OCI-LY7 (cell line): ENCODE results near the gene ADD3. TPM values are rescaled to one million over a fixed set of nuclear protein-coding genes. Genes with fewer than 3 reads are reported as not detected.
A peak's percentile ranks its signal among the peaks of the same experiment; 100 is the strongest.

Experiments used
- BruUV-seq: library from RNA; stranded (reverse); fragments of 400-500 nt; replicated peaks from 2 replicates; lab custom pipeline; 2021; lab: Mats Ljungman, UMichigan
- CTCF ChIA-PET: fragments of 300-600 bp; sonication (Branson Sonifier 250); formaldehyde crosslinking; loops from one replicate; lab custom pipeline; 2022; ENCODE audit warnings: antibody characterized with exemption; ENCODE audit not compliant: unreplicated experiment; lab: Charles Lee
- POLR2A ChIA-PET: fragments of 300-600 bp; sonication (Branson Sonifier 250); formaldehyde crosslinking; loops from one replicate; lab custom pipeline; 2022; ENCODE audit warnings: antibody characterized with exemption; lab: Charles Lee
- DNase-seq: peaks from one replicate; pipeline ENCODE4 v3.0.0-alpha.2; 2015; ENCODE audit warnings: low spot score
- H2AFZ ChIP-seq: fragments of 200-600 bp; sonication (generic), shearing (Covaris generic); 2 replicates; pipeline ENCODE4 v1.6.1; 2014; ENCODE audit warnings: mild to moderate bottlenecking, antibody characterized with exemption, low read length, moderate library complexity
- H3K27ac ChIP-seq: fragments of 200-600 bp; sonication (generic); 2 replicates; pipeline ENCODE4 v1.5.1; 2014; ENCODE audit warnings: mixed run types, low read depth, mild to moderate bottlenecking, moderate library complexity, low read length, inconsistent platforms; ENCODE audit not compliant: poor library complexity, severe bottlenecking
- H3K36me3 ChIP-seq: fragments of 200-600 bp; sonication (generic); 2 replicates; pipeline ENCODE4 v1.6.1; 2014; ENCODE audit warnings: mild to moderate bottlenecking, antibody characterized with exemption, low read length, moderate library complexity, mixed read lengths; ENCODE audit not compliant: insufficient read depth
- H3K4me1 ChIP-seq: fragments of 200-600 bp; sonication (generic); 2 replicates; pipeline ENCODE4 v1.5.1; 2014; ENCODE audit warnings: mild to moderate bottlenecking, low read length; ENCODE audit not compliant: insufficient read depth, poor library complexity, severe bottlenecking
- H3K4me2 ChIP-seq: fragments of 200-600 bp; sonication (generic); 2 replicates; pipeline ENCODE4 v1.6.1; 2014; ENCODE audit warnings: mild to moderate bottlenecking, low read length
- H3K4me3 ChIP-seq: fragments of 200-600 bp; sonication (generic); 2 replicates; pipeline ENCODE4 v1.5.1; 2014; ENCODE audit warnings: mild to moderate bottlenecking, low read depth, low read length; ENCODE audit not compliant: poor library complexity, severe bottlenecking
- H3K79me2 ChIP-seq: fragments of 200-600 bp; sonication (generic); 2 replicates; pipeline ENCODE4 v1.6.1; 2016; ENCODE audit warnings: low read depth, mild to moderate bottlenecking, low read length, moderate library complexity, mixed read lengths; ENCODE audit not compliant: insufficient read depth
- H3K9me2 ChIP-seq: fragments of 200-600 bp; sonication (generic); 2 replicates; pipeline ENCODE4 v1.6.1; 2016; ENCODE audit warnings: mild to moderate bottlenecking, low read length, mixed read lengths; ENCODE audit not compliant: insufficient read depth
- H3K9me3 ChIP-seq: fragments of 200-600 bp; sonication (generic); 2 replicates; pipeline ENCODE4 v1.6.1; 2014; ENCODE audit warnings: mild to moderate bottlenecking, mixed run types, low read length, mixed read lengths
- H4K20me1 ChIP-seq: fragments of 200-600 bp; sonication (generic); 2 replicates; pipeline ENCODE4 v1.6.1; 2014; ENCODE audit warnings: mild to moderate bottlenecking, antibody characterized with exemption, low read length, moderate library complexity, mixed read lengths; ENCODE audit not compliant: insufficient read depth
- CTCF ChIP-seq: fragments of 200-600 bp; sonication (generic); conservative IDR thresholded peaks from 2 replicates; pipeline ENCODE4 v1.5.1; 2014; ENCODE audit warnings: mild to moderate bottlenecking, antibody characterized with exemption, low read length, moderate library complexity, mixed read lengths
- EZH2phosphoT487 ChIP-seq: fragments of 200-600 bp; sonication (generic); IDR thresholded peaks from 2 replicates; pipeline ENCODE4 v1.6.1; 2018; ENCODE audit warnings: low read depth, borderline replicate concordance, mild to moderate bottlenecking, mixed run types, antibody characterized with exemption, low read length, moderate library complexity, mixed read lengths
- intact Hi-C: fragments of 100-400 bp; cut with micrococcal nuclease; formaldehyde crosslinking; loops from one replicate; pipeline ENCODE4 v1.10.0; 2022; ENCODE audit not compliant: unreplicated experiment
- total RNA-seq, 2 experiments: library from RNA; depleted of rRNA in 1 of 2; stranded (reverse); fragments of >200 nt in 1 of 2; shearing (Covaris generic) in 1 of 2; gene quantifications; 2 replicates each; pipeline ENCODE4 v1.2.3, GENCODE V29; 2014 to 2022

The ADD3 gene
- total RNA-seq, 2 experiments from 2014 or later: 75.8 to 89.7 TPM

DNA sequence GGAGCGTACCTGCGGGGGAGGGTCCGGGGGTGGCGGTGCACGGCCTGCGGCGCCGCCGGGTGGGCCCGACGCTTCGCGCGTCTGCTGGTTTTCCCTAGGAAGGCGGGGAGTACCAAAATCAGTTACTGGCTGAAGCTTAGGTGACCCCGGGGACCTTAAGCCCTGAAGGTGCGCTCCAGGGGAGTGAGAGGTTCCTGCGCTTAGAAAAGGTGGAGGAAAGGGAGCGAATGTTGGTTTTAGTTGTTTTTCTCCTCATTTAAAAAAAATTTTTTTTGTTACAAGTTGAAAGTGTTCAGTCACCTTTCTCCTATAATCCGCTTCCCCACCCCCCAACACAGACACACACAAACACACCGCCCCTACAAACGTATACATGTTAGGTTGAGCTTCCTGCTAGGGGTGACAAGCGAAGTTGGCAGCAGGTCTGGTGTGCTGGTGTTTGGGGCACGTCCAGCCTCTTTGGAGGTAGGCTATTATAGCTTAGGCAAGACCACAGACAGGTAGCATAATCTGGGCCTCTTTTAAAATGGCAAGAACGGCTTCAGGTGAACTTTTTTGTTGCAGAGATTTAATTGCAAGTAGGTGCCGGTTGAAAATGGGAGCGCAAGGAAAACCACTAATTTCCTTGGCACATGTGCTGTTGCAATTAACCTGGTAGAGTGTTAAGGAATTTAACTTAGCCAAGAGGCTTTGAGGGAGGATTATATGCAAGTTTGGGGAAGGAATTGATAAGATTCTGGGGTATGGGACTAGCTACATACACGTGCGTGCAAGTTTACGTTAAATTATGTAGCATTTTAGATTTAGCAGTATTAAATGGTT lies 945 bp downstream of the ADD3 start:
- peak overlapping the region; percentile 64 for H2AFZ ChIP-seq
- H4K20me1 ChIP-seq: peaks cover 21% of the 10 kb centered on the region; the same call in 1 of the 2 replicates
- no peaks in the 10 kb centered on the region for H3K9me3 ChIP-seq
- H3K27ac ChIP-seq: peak overlapping the region; percentile 84
- TF ChIP-seq CTCF: no peak
- TF ChIP-seq EZH2phosphoT487: no peak
- no peaks in the 10 kb centered on the region for H3K9me2 ChIP-seq
- intact Hi-C loops: loop anchor here (1.0 to 2.0 kb wide), 4 partner anchors 60 to 218 kb away; no protein-coding TSS in a partner anchor
- peak overlapping the region; percentile 96 for H3K4me3 ChIP-seq
- peak overlapping the region; percentile 96 for H3K4me2 ChIP-seq
- peak; percentile 81 for DNase-seq
- H3K36me3 ChIP-seq: no peaks in the 10 kb centered on the region
- H3K79me2 ChIP-seq: peaks cover 52% of the 10 kb centered on the region
- no TSS peak for BruUV-seq
- H3K4me1 ChIP-seq: peaks cover 60% of the 10 kb centered on the region
- ChIA-PET POLR2A (interaction anchor here (0.5 to 3.1 kb wide), 15 partner anchors 9 to 298 kb away, joined by 3 to 19 read pairs (median 3); no protein-coding TSS in a partner anchor), CTCF (interaction anchor here (0.7 kb wide), 1 partner anchor 126 kb away, joined by 3 read pairs; no protein-coding TSS in a partner anchor)

GRCh38 chr10:110009736-110010475 lies 2.1 kb downstream of the ADD3 start:
- peaks cover 62% of the 10 kb centered on the region for H3K79me2 ChIP-seq
- H3K4me1 ChIP-seq: peaks cover 65% of the 10 kb centered on the region

More at GRCh38 chr10:110009736-110010475, 2.1 kb downstream of the ADD3 start:
- no TSS peak for BruUV-seq
- Histone ChIP-seq H2AFZ (no peak overlapping the region), H3K4me3 (peak overlapping the region; percentile 96), H3K36me3 (no peaks in the 10 kb centered on the region), H4K20me1 (peaks cover 21% of the 10 kb centered on the region; the same call in 1 of the 2 replicates), H3K4me2 (peak overlapping the region; percentile 96), H3K9me3 (no peaks in the 10 kb centered on the region), H3K9me2 (no peaks in the 10 kb centered on the region), H3K27ac (peak overlapping the region; percentile 18)
- CTCF ChIA-PET: no interaction called here
- POLR2A ChIA-PET: interaction anchor here (0.6 to 3.1 kb wide), 18 partner anchors 10 to 297 kb away, joined by 3 to 19 read pairs (median 4); partner anchors contain the start of gene SMNDC1
- peak; percentile 51 for DNase-seq
- intact Hi-C loops: loop anchor here (2.0 kb wide), 2 partner anchors 59 to 125 kb away; no protein-coding TSS in a partner anchor
- no peak for TF ChIP-seq CTCF
- TF ChIP-seq EZH2phosphoT487: no peak
